ENCODE data around the gene USP40.
"Not testable (repeated sequence)": the region's sequence is repeated elsewhere in the genome, so short reads cannot be mapped to it uniquely, and the experiment has no call there.

The USP40 gene

GRCh38 chr2:233566141-233566956 is at the start of gene USP40:
Gene USP40 (minus strand): TSS chr2:233566782. CDS start chr2:233565554, 1,228 bp downstream.
- DNase-seq: peak; percentile 76

GRCh38 chr2:233611284-233611683 is 44.7 kb upstream of the USP40 start:
- no peak for DNase-seq

DNA sequence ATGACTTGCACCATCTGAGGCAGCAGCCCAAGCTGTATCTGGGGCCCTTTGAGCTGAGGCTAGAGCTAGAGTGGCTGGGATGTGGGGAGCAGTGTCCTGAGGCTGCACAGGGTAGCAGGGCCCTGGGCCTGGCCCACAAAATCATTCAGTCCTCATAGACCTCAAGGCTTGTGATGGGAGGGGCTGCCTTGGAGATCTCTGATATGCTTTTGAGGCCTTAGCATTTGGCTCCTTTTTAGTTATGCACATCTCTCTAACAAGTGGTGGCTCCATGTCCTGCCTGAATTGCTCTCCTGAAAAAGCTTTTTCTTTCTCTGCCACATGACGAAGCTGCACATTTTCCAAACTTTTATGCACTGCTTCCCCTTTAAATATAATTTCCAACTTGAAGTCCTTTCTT is 39.1 kb upstream of the USP40 start:
- no peak for DNase-seq

- DNase-seq: no peak
Observed at GRCh38 chr2:233604826-233605225, 38.2 kb upstream of the USP40 start.

DNA sequence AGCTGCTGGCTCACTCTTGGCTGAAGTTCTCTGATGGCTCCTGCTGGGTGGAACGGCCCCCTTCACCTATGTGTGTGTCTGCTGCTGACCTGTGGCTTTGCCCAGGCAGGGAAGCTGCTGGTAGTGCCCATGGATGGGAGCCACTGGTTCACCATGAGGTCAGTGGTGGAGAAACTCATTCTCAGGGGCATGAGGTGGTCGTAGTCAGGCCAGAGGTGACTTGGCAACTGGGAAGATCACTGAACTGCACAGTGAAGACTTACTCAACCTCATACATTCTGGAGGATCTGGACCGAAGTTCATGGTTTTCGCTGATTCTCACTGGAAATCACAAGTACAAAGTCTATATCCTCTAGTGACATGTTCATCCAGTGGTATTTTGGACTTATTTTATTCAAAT is 36.9 kb upstream of the USP40 start:
- DNase-seq: no peak

DNA sequence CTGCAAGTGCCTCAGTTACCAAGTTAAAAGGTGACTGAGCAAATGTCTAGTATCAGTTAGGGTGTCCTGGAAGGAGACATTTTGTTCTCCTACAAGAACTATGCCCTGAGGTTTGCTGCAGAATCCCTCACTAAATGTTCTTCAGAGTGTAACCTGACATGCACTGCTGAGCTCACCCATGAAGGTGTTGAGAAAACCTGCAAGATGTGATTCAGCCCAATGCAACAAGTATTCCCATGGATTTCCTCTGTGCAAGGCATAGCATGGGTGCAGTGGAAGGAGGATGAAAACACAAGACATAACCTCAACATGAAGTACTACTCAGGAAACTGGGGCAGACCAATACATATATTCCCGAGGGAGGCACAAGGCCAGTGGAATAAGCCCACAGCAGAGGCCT is 35.5 kb upstream of the USP40 start:
- no peak for DNase-seq

DNA sequence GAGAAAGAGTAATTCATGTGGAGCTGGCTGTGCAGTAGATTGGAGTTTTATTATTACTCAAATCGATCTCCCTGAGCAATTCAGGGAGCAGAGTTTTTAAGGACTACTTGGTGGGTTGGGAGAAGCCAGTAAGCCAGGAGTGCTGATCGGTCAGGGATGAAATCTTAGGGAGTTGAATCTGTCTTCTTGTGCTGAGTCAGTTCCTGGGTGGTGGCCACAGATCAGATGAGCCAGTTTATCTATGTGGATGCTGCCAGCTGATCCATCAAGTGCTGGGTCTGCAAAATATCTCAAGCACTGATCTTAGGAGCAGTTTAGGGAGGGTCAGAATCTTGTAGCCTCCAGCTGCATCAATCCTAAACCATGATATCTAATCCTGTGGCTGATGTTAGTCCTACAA is 33.8 kb upstream of the USP40 start:
- no peak for DNase-seq

GRCh38 chr2:233598952-233599351 is 32.4 kb upstream of the USP40 start:
- no peak for DNase-seq

DNA sequence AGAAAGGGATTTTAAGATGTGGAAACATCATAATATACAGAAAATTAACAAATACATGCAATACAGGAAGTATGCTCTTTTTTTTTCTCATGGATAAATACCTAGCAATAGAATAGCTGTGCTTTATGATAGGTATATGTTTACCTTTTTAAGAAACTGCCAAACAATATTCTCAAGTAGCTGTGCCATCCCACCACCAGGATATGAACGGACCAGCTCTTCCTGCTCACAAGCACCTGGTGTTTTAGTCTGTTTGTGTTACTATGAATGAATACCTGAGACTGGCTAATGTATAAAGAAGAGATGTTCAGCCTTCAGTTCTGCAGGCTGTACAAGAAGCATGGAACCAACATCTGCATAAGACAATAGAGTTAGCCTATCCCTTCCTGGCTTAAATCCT is 30.9 kb upstream of the USP40 start:
- no peak for DNase-seq

- no peak for DNase-seq
Observed at GRCh38 chr2:233593201-233593600, 26.6 kb upstream of the USP40 start.

GRCh38 chr2:233592706-233593105 is 26.1 kb upstream of the USP40 start:
- not testable (repeated sequence) for DNase-seq

DNA sequence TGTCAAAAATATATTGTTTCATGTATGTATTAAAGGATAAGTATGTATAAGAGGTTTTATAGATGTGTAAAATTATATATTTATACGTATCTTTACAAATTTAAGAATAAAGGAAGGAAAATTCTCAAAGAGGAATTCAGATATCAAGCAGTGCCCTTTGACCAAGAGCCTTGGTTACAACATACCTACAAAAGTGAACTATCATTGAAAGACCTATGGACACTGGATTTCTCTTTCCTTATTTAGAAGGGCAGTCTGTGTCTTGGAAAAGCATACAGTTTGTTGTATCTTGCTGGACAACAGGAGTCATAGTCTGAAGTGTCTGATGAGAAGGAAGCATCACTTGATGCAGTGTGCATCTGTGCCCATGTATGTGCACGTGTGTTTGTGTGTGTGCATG is 21.8 kb upstream of the USP40 start:
- no peak for DNase-seq

DNA sequence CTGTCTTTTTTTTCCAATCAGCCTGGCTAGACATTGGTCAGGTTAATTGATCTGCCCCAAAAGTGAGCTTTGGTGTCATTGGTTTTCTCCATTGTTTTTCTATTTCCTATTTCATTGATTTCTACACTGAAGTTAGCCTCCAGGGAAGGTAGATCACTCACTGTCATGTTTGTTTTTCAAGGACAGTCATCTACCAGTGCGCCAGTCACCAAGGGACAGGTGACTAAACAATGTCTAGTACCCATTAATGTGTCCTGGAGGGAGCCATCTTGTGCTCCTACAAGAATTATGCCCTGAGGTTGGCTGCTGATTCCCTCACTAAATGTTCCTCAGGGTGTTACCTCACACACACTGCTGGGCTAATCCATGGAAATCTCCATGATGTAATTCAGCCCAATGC is 17.6 kb upstream of the USP40 start:
- no peak for DNase-seq

- not testable (repeated sequence) for DNase-seq
Observed at GRCh38 chr2:233583217-233583965, 16.8 kb upstream of the USP40 start.

GRCh38 chr2:233577341-233577740 is 10.8 kb upstream of the USP40 start:
- DNase-seq: peak; percentile 6

- DNase-seq: no peak
Observed at GRCh38 chr2:233572468-233572867, 5.9 kb upstream of the USP40 start.

DNA sequence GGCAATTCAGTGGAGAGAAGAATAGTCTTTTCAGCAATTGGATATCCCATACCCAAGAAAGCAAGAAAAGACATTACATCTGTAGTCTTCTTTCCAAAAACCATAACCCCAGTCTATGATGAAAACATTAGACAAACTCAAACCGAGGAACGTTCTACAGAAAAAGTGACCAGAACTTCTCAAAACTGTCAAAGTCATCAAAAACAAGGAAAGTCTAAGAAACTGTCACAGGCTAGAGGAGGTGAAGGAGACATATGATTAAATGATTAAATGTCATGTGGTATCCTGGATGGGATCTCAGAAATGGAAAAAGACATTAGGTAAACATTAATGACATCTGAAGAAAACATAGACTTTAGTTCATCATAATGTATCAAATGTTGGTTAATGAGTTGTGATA is 4.9 kb upstream of the USP40 start:
- DNase-seq: no peak

DNA sequence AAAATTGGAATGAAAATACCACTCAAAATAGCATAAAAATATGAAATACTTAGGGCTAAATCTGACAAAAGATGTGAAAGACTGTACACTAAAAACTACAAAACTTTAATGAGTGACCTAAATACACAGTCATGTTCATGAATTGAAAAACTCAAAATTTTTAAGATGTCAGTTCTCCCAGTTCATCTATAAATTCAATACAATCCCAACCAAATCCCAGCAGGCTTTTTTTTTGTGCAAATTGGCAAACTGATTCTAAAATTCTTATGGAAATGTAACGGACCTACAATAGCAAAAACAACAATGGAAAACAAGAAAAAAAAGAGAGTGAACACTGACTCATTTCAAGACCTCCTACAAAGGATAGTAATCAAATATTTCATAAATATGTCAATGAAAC is 4.4 kb upstream of the USP40 start:
- no peak for DNase-seq

DNA sequence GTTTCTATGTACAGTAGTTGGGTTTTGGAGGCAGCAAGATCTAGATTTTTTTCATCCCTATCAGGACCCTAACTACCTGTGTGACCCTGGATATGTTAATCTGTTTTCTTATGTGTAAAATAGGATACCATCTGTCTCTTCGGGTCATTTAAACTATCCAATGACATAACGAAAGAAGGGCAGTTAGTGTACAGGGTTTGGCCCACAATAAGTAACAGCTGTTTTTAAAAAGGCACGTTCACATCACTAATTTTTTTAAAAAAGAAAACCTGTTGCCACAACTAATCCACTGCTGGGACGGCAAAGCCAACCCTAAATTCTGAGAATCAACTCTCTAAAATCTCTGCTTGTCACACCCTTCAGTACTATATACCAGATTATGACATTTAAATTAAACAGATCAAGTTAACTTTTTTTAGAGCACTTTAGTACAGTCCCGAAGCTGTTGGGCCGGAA is 869 bp downstream of the USP40 start:
- no peak for DNase-seq

- peak; percentile 60 for DNase-seq
Observed at GRCh38 chr2:233563663-233564430, 2.7 kb downstream of the USP40 start.

- DNase-seq: no peak
Observed at GRCh38 chr2:233556881-233557736, 9.5 kb downstream of the USP40 start.

- DNase-seq: no peak
Observed at GRCh38 chr2:233553366-233553765, 13.2 kb downstream of the USP40 start.

Measured in inflammatory macrophage treated with lipopolysaccharide for 4 hours (primary cell).